ENCODE measurements around the gene IL11.

The IL11 gene

DNA sequence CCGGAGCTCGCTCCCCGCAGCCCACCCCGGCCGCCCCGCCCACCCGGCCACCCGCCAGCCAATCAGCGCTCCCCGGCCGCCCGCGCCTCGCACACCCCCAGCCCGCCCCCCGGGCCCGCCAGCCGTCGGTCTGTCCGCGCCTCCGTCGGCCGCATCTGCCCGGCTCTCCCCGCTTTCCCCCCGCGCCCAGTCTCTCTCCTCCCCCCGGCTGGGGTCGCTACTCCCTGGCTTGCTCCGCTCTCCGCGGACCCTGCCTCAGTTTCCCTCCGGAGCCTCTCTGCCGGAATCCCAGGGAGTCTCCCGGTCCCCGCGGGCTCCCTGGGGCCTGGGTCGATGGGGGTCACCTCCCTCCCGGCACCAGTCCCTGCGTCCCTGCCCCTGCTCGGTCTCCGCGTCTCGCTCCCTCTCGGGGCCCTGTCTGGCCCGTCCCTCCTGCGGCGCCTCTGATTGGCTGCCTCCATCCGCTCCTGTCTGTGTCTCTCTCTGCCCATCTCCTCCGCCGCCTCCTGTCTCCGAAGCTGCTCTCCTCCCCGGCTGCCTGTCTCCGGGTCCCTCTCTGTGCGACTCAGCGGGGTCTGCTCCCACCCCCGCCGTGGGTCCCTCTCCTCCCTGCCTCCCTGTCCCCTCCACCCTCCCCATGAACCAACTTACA is 484 bp downstream of the IL11 start:
- peak; percentile 66 for DNase-seq

- DNase-seq: no peak
Observed at GRCh38 chr19:55368701-55369563, 1.3 kb downstream of the IL11 start.

DNA sequence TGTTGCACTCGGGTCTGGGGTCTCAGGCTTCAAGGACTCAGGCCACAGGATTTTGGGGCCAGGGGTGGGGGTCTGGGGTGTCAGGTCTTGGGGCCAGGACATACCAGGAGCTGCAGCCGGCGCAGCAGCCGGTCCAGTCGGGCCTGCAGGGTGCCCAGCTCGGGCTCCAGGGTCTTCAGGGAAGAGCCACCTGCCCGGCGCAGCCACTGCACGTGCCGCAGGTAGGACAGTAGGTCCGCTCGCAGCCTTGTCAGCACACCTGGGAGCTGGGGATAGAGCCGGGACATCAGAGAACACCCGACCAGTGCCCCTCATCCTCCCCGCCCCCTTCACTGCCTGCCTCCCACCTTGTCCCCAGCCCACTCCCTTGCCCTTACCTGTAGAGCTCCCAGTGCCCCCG is 2.2 kb downstream of the IL11 start:
- DNase-seq: no peak

DNA sequence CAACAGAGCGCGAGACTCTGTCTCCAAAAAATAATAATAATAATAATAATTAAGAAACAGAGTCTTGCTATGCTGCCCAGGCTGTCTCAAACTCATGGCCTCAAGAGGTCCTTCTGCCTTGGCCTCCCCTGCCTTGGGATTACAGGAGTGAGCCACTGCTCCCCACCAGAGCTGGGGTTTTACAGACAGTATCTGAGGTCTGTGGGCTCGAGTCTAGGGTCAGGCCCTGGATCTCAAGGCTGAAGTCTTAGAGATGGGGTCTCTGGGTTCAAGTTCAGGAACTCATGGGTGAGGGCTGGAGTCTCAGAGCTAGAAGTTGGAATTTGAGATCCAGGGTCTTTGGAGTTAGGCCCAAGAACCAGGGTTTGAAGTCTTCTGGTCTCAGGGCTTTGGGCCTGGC is 3.5 kb downstream of the IL11 start:
- no peak for DNase-seq

DNA sequence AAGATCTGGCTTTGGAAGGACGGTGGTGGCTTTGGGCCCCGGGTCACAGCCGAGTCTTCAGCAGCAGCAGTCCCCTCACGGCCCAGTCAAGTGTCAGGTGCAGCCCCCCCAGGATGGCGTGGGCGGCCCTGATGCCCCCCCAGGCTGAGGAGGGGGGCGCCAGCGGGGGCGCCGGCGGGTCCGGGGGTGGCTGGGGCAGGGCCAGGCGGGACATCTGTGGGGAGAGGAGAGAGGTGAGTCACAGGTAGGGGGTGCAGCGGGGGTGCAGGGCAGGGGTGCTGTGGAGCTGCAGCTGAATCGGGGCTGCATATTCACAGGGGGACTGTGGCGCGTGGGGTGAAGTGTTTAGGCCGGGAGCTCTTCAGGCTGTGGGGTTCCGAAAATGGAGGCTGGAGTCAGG is 4.3 kb downstream of the IL11 start:
- no peak for DNase-seq

- DNase-seq: no peak
Observed at GRCh38 chr19:55365245-55365644, 5.0 kb downstream of the IL11 start.

GRCh38 chr19:55362990-55363716 is 7.1 kb downstream of the IL11 start, which contains the start of gene GARIN5B:
TSS of gene GARIN5B (minus strand) at chr19:55363260. CDS start at chr19:55363066, 194 bp downstream.
- no peak for DNase-seq

DNA sequence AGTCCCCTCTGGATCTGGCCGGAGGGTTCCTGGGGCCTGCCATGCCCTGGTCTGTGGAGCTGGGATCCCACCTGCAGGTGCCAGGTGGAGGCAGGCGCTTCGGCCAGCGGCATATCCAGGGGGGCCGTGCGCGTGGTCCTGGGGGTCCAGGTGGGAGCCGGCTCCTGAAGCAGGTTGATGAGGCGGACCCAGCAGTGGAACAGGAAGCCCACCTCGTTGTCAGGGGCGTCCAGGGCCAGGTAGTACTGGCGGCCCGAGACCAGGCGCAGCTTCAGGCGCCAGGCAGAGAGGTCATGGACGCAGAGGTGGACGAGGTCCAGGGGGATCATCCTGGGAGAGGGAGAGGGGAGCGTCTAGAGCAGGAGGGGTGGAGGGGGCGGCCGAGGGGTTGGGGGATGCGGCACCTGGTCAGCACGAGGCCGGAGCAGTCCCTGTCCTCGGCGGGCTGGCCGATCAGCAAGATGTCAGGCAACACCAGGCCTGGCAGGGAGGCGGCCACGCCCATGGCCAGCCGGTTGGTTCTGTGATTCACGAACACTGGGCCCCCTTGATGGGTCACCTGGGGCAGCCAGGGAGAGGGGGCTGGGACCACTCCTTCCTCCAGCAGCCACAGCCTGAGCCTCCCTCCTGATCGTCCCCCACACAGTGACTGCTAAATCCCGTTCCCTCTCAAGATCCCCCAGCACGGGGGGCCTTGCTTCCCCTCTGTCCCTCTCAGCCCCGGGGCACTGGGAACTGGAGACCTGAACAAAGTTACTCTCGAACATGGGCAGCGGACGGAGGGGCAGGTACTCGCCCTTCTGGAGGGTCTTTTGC is 7.9 kb downstream of the IL11 start:
- no peak for DNase-seq

GRCh38 chr19:55360902-55361301 is 9.4 kb downstream of the IL11 start:
- no peak for DNase-seq

GRCh38 chr19:55358943-55359908 is 11.0 kb downstream of the IL11 start:
- no peak for DNase-seq

DNA sequence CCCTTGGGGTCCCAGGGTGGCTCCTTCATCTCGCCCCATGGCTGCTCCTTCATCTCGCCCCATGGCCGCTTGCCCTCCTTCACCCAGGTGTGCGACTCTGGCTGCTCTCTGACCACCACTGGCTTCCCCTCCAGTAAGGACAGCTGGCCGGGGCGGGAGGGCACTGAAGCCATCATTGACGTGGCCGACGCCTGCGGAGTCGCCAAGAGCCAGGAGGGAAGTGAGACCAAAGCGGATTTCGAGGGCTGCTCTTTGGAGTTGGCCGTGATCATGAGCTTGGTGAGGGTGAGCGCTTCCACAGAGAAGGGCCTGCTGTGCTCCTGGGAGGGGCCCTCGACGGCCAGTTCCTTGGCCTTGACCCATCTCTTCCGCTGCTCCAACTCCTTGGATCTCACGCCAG is 11.8 kb downstream of the IL11 start:
- no peak for DNase-seq

- DNase-seq: no peak
Observed at GRCh38 chr19:55355213-55355821, 14.9 kb downstream of the IL11 start.

DNA sequence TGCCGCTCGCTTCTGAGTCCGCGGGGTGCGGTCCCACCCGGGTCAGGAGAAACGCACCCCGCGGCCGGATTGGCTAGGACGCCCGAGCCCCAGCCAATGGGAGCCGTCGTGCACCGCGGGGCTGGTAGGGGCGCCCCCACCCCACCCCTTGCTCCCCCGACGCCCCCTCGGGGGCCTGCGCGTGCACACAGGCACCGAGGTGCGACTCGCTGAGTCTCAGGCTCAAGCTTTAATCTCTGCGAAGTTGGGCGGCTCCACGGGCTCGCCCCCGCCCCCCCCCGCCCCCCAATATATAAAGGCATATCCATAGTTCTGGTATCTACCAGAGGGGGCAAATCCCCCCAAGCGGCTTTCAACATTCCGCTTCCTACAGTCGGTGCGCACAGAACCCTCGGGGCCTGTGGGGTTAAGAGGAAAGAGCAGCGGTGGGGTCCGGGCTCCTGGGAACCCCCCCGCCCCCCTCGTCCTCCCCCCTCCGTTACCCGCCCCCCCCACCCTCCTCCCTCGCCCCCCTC is 15.5 kb downstream of the IL11 start, which contains the start of gene COX6B2:
TSS of gene COX6B2 (minus strand) at position 22 of the 515 bp plus-strand sequence. CDS start 198 bp downstream, outside the sequence.
- no peak for DNase-seq

- DNase-seq: peak; percentile 54
Observed at GRCh38 chr19:55353803-55354697, 16.2 kb downstream of the IL11 start.

DNA sequence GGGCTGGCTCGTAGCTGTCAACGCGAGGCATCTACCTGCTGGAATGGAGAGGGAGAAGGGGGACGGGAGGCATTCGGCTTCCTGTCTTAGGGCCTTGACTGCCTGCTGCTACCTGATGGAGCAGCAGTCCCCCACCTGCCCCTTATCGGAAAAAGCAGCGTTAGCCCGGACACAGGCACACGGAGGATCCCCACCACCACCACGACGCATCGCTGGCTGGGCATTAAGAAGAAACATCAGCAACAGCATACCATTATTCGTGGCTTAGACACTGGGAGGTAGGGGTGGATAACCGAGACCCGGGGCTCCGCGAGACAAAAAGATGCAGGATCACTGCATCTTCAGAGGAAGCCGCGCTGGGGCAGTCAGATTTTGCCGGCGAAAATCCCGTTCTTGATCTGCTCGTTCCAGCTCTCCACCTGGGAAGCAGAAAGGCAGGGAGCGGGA is 16.9 kb downstream of the IL11 start:
- DNase-seq: no peak

- DNase-seq: no peak
Observed at GRCh38 chr19:55352549-55353145, 17.6 kb downstream of the IL11 start.

DNA sequence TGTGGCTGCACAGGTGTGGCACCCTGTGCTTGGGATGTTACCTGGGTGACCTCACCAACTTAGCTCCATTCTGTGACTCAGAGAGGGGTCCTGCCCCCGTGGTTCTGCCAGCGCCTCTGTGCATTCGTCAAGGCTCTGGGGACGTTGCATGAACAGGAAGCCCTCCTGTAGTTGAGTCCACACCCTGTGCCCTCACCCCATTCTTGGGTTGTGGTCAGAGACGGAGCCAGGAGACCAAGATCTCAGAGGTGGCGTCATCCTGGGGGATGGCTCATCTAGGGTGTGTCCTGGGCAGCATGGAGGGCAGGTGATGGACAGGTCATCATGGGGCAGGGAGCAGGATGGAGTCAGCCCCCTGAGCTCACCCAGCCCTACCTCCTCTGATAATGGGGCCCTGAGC is 18.2 kb downstream of the IL11 start:
- DNase-seq: no peak

GRCh38 chr19:55350620-55351315 is 19.5 kb downstream of the IL11 start:
- DNase-seq: no peak

Data from T1000 (cell line).